ENCODE measurements around the gene F10. TPM values are rescaled to one million over a fixed set of nuclear protein-coding genes. Genes with fewer than 3 reads are reported as not detected.

F10 gene
- total RNA-seq, 4 donors from 2014 or later, result 0.61 to 21.6 (median 4.5) TPM

GRCh38 chr13:113149711-113150549 is 27.3 kb downstream of the F10 start:
- Histone ChIP-seq H3K27ac (no peak overlapping the region), H3K36me3 (no peaks in the 10 kb centered on the region), H3K9me3 (no peaks in the 10 kb centered on the region), H3K4me1 (peaks cover 12 to 26% (median 15%) of the 10 kb centered on the region in 3 donors), H3K4me3 (no peak overlapping the region), H3K27me3 (peaks cover 0 to 20% (median 0%) of the 10 kb centered on the region in 4 donors)
- TF ChIP-seq POLR2A (IDR thresholded peaks at IDR 0.05) (no peak), CTCF (IDR thresholded peaks at IDR 0.05) (no peak)
- DNase-seq, result no peak
- WGBS, 2 donors, result 87 to 88% methylated on average over 12 to 13 of the region's 26 CpGs
- intact Hi-C loops (cut with DNase I), result loop anchor here (5.0 kb wide), 1 partner anchor 208 kb away; no protein-coding TSS in a partner anchor

GRCh38 chr13:113150550-113151365 is 28.2 kb downstream of the F10 start:
- H3K4me3 ChIP-seq, result no peak overlapping the region
- H3K27ac ChIP-seq, result no peak overlapping the region
- intact Hi-C loops (cut with DNase I), result loop anchor here (5.0 kb wide), 1 partner anchor 208 kb away; no protein-coding TSS in a partner anchor
- 90% methylated on average over 1 to 16 of the region's 31 CpGs for WGBS, 2 donors
- peaks cover 0 to 20% (median 0%) of the 10 kb centered on the region in 4 donors for H3K27me3 ChIP-seq
- H3K4me1 ChIP-seq, result peaks cover 12 to 26% (median 15%) of the 10 kb centered on the region in 3 donors
- H3K36me3 ChIP-seq, result no peaks in the 10 kb centered on the region
- no peaks in the 10 kb centered on the region for H3K9me3 ChIP-seq
- no peak for DNase-seq
- TF ChIP-seq CTCF (IDR thresholded peaks at IDR 0.05) (no peak), POLR2A (IDR thresholded peaks at IDR 0.05) (no peak)

GRCh38 chr13:113151745-113152690 is 29.4 kb downstream of the F10 start:
- no peak overlapping the region for H3K27ac ChIP-seq

GRCh38 chr13:113152691-113152983 is 30.0 kb downstream of the F10 start:
- DNase-seq, result no peak
- peaks cover 0 to 20% (median 0%) of the 10 kb centered on the region in 4 donors for H3K27me3 ChIP-seq
- H3K4me1 ChIP-seq, result peaks cover 12 to 26% (median 15%) of the 10 kb centered on the region in 3 donors
- H3K4me3 ChIP-seq, result peak overlapping the region; percentile 29 to 68 (median 50)
- no peaks in the 10 kb centered on the region for H3K36me3 ChIP-seq
- 16 to 33% methylated on average over 2 of the region's 2 CpGs for WGBS, 2 donors
- H3K9me3 ChIP-seq, result no peaks in the 10 kb centered on the region
- intact Hi-C loops (cut with DNase I), result loop anchor here (5.0 kb wide), 1 partner anchor 210 kb away; no protein-coding TSS in a partner anchor
- no peak for TF ChIP-seq POLR2A (IDR thresholded peaks at IDR 0.05)
- TF ChIP-seq CTCF (IDR thresholded peaks at IDR 0.05), result no peak
- H3K27ac ChIP-seq, result peak overlapping the region in 2 of 4 donors; percentile 74 to 80

More at GRCh38 chr13:113151745-113152690, 29.4 kb downstream of the F10 start:
- Histone ChIP-seq H3K9me3 (no peaks in the 10 kb centered on the region), H3K4me1 (peaks cover 12 to 26% (median 15%) of the 10 kb centered on the region in 3 donors), H3K27me3 (peaks cover 0 to 20% (median 0%) of the 10 kb centered on the region in 4 donors), H3K36me3 (no peaks in the 10 kb centered on the region), H3K4me3 (peak overlapping the region in 1 of 4 donors; percentile 68)
- no peak for DNase-seq
- TF ChIP-seq POLR2A (IDR thresholded peaks at IDR 0.05) (no peak), CTCF (IDR thresholded peaks at IDR 0.05) (no peak)
- WGBS, 2 donors, result 58 to 68% methylated on average over 16 to 20 of the region's 28 CpGs
- intact Hi-C loops (cut with DNase I), result loop anchor here (5.0 kb wide), 1 partner anchor 210 kb away; no protein-coding TSS in a partner anchor
